HCT116 (cell line): ENCODE data around the gene PTPRA. TPM values are rescaled to one million over a fixed set of nuclear protein-coding genes. Genes with fewer than 3 reads are reported as not detected.

ENCODE experiments used
- ATAC-seq: fragments of 200-7000 bp; cut with Tn5 transposase; 2 replicates; pipeline ENCODE4 v1.9.1; 2020; ENCODE audit warnings: mild to moderate bottlenecking, moderate library complexity
- BruUV-seq: library from RNA; stranded (reverse); fragments of 400-500 nt; replicated peaks from 2 replicates; lab custom pipeline; 2021; lab: Mats Ljungman, UMichigan
- CTCF ChIA-PET: fragments of 300-600 bp; sonication (Branson Sonifier 250); formaldehyde crosslinking; loops from one replicate; lab custom pipeline; 2021; ENCODE audit warnings: antibody characterized with exemption; lab: Charles Lee
- POLR2A ChIA-PET: fragments of 300-600, 350-600 bp; sonication (Branson Sonifier 250); formaldehyde crosslinking; loops from one replicate; lab custom pipeline; 2021; ENCODE audit warnings: antibody characterized with exemption; lab: Charles Lee
- RAD21 ChIA-PET, 2 experiments: fragments of 300-600 bp; sonication (Branson Sonifier 250); formaldehyde crosslinking; loops; one replicate each; lab custom pipeline; 2023; ENCODE audit warnings: low total read pairs in 2 of 2; ENCODE audit not compliant: uncharacterized antibody in 2 of 2, unreplicated experiment in 2 of 2, low non-redundant PET in 1 of 2; lab: Charles Lee
- DNase-seq: peaks from one replicate; pipeline ENCODE4 v3.0.0-alpha.2; 2010; ENCODE audit warnings: low read depth, low spot score
- H2AFZ ChIP-seq: fragments of 200-600 bp; shearing (Covaris generic), sonication (generic); 2 replicates; pipeline ENCODE4 v1.6.1; 2017; ENCODE audit warnings: low read depth, mixed run types, mixed read lengths, antibody characterized with exemption, low read length; ENCODE audit not compliant: poor library complexity, severe bottlenecking
- H3K27ac ChIP-seq: 2 replicates; pipeline ENCODE4 v1.5.1; 2012; ENCODE audit warnings: low read depth, low read length
- H3K27me3 ChIP-seq: fragments of 200-600 bp; sonication (generic); 2 replicates; pipeline ENCODE4 v1.6.1; 2016; ENCODE audit warnings: mixed run types, low read length, mixed read lengths; ENCODE audit not compliant: insufficient read depth
- H3K36me3 ChIP-seq, 2 experiments: fragments of 200-500 bp in 1 of 2; fragments of 200-600 bp in 1 of 2; sonication (Bioruptor generic) in 1 of 2; sonication (generic) in 1 of 2; 2 replicates each; pipeline versions ENCODE4 v1.5.1 to v1.6.1; 2014 to 2016; ENCODE audit warnings: low read length in 2 of 2, inconsistent platforms in 1 of 2, mixed read lengths in 1 of 2, mixed run types in 1 of 2; ENCODE audit not compliant: insufficient read depth in 2 of 2, control insufficient read depth in 1 of 2
- H3K4me1 ChIP-seq, 2 experiments: fragments of 200-600 bp in 1 of 2; sonication (generic) in 1 of 2; 2 replicates each; pipeline versions ENCODE4 v1.5.1 to v1.6.1; 2012 to 2017; ENCODE audit warnings: low read length in 2 of 2, inconsistent platforms in 1 of 2, mild to moderate bottlenecking in 1 of 2, mixed read lengths in 1 of 2, mixed run types in 1 of 2, moderate library complexity in 1 of 2; ENCODE audit not compliant: insufficient read depth in 2 of 2, control insufficient read depth in 1 of 2
- H3K4me2 ChIP-seq: fragments of 200-600 bp; sonication (generic); 2 replicates; pipeline ENCODE4 v1.6.1; 2017; ENCODE audit warnings: mixed run types, low read length, mixed read lengths
- H3K4me3 ChIP-seq, 2 experiments: fragments of 200-600 bp in 1 of 2; sonication (generic) in 1 of 2; replicated peaks in 1 of 2; 2 replicates each; pipeline ENCODE4 v1.5.1; 2011 to 2016; ENCODE audit warnings: low read length in 2 of 2, control low read depth in 1 of 2, low read depth in 1 of 2, mild to moderate bottlenecking in 1 of 2, mixed read lengths in 1 of 2, mixed run types in 1 of 2
- H3K79me2 ChIP-seq: fragments of 200-600 bp; sonication (generic); 2 replicates; pipeline ENCODE4 v1.6.1; 2017; ENCODE audit warnings: mild to moderate bottlenecking, mixed run types, low read length, moderate library complexity, mixed read lengths; ENCODE audit not compliant: insufficient read depth
- H3K9ac ChIP-seq: fragments of 200-600 bp; sonication (generic); 2 replicates; pipeline ENCODE4 v1.6.1; 2016; ENCODE audit warnings: low read length, mixed read lengths
- H3K9me2 ChIP-seq: fragments of 200-600 bp; sonication (generic), shearing (Covaris generic); 2 replicates; pipeline ENCODE4 v1.6.1; 2017; ENCODE audit warnings: mixed run types, mild to moderate bottlenecking, moderate library complexity; ENCODE audit not compliant: insufficient read depth
- H3K9me3 ChIP-seq, 2 experiments: fragments of 200-500 bp in 1 of 2; fragments of 200-600 bp in 1 of 2; sonication (Bioruptor generic) in 1 of 2; sonication (generic) in 1 of 2; 2 replicates each; pipeline ENCODE4 v1.6.1; 2014 to 2017; ENCODE audit warnings: low read length in 2 of 2, mixed read lengths in 2 of 2, inconsistent platforms in 1 of 2, low read depth in 1 of 2, mild to moderate bottlenecking in 1 of 2, mixed run types in 1 of 2, moderate library complexity in 1 of 2; ENCODE audit not compliant: control insufficient read depth in 1 of 2, insufficient read depth in 1 of 2
- H4K20me1 ChIP-seq: fragments of 200-600 bp; sonication (generic), shearing (Covaris generic); 2 replicates; pipeline ENCODE4 v1.6.1; 2017; ENCODE audit warnings: mixed run types, mild to moderate bottlenecking, moderate library complexity; ENCODE audit not compliant: insufficient read depth
- CEBPB ChIP-seq: IDR thresholded peaks from 2 replicates; pipeline ENCODE4 v1.6.1; 2012; ENCODE audit warnings: low read depth
- POLR2A ChIP-seq: IDR thresholded peaks from 2 replicates; pipeline ENCODE4 v1.7.0; 2011; ENCODE audit warnings: borderline replicate concordance; ENCODE audit not compliant: insufficient read depth, insufficient read length; ENCODE audit errors: extremely low read depth
- POLR2AphosphoS5 ChIP-seq: IDR thresholded peaks from 2 replicates; pipeline ENCODE4 v1.6.1; 2011; ENCODE audit warnings: mild to moderate bottlenecking, low read depth, low read length, moderate library complexity
- SIN3A ChIP-seq: IDR thresholded peaks from 2 replicates; pipeline ENCODE4 v1.6.1; 2012; ENCODE audit warnings: low read depth
- SP1 ChIP-seq: IDR thresholded peaks from 2 replicates; pipeline ENCODE4 v1.6.1; 2012; ENCODE audit warnings: low read depth
- ZFX ChIP-seq: fragments of 450-650 bp; IDR thresholded peaks from 2 replicates; pipeline ENCODE4 v1.6.1; 2017
- intact Hi-C: fragments of 100-400 bp; cut with micrococcal nuclease; formaldehyde crosslinking; loops from 2 replicates; pipeline ENCODE4 v1.10.0; 2022
- total RNA-seq: library from RNA; stranded (reverse); gene quantifications from one replicate; pipeline ENCODE4 v1.2.1, GENCODE V29; 2021; ENCODE audit not compliant: unreplicated experiment
- TF ChIP-seq, protein P1 (sequence below), 3 experiments: fragments of 200-600 bp in 1 of 3; sonication (generic) in 1 of 3; IDR thresholded peaks in 2 of 3; conservative IDR thresholded peaks in 1 of 3; 2 replicates each; pipeline ENCODE4 v1.5.1; 2012 to 2017; ENCODE audit warnings: low read depth in 2 of 3, low read length in 2 of 3, antibody characterized with exemption in 1 of 3, borderline replicate concordance in 1 of 3, control low read depth in 1 of 3, mild to moderate bottlenecking in 1 of 3, mixed read lengths in 1 of 3, mixed run types in 1 of 3, moderate library complexity in 1 of 3; ENCODE audit not compliant: insufficient read depth in 1 of 3
- TF ChIP-seq, protein P2 (sequence below): IDR thresholded peaks from 2 replicates; pipeline ENCODE4 v1.6.1; 2012; ENCODE audit warnings: low read depth

PTPRA gene
- total RNA-seq, 1 experiment from 2014 or later = 44.6 TPM

GRCh38 chr20:2871661-2872458 lies 1.4 kb upstream of the PTPRA start:
- Histone ChIP-seq H3K4me2 (peak overlapping the region; percentile 77), H3K27me3 (no peaks in the 10 kb centered on the region), H3K36me3 (no peaks in the 10 kb centered on the region), H3K4me3 (no peak overlapping the region), H3K4me1 (peaks cover 21 to 50% of the 10 kb centered on the region in 2 experiments), H3K79me2 (peaks cover 33% of the 10 kb centered on the region), H3K9me2 (no peaks in the 10 kb centered on the region), H4K20me1 (0 out of 2 replicates have a peak, but pooled peaks cover under 1% of the 10 kb centered on the region), H2AFZ (no peak overlapping the region), H3K9ac (no peak overlapping the region), H3K9me3 (no peaks in the 10 kb centered on the region), H3K27ac (no peak overlapping the region)
- ChIA-PET POLR2A (no interaction called here), RAD21 (no interaction called here), CTCF (no interaction called here)
- no TSS peak for BruUV-seq
- DNase-seq (no peak), ATAC-seq (no peak)
- TF ChIP-seq ZFX (no peak), POLR2AphosphoS5 (no peak), SIN3A (no peak), CEBPB (no peak), POLR2A (no peak), SP1 (no peak)
- TF ChIP-seq, protein P1, sequence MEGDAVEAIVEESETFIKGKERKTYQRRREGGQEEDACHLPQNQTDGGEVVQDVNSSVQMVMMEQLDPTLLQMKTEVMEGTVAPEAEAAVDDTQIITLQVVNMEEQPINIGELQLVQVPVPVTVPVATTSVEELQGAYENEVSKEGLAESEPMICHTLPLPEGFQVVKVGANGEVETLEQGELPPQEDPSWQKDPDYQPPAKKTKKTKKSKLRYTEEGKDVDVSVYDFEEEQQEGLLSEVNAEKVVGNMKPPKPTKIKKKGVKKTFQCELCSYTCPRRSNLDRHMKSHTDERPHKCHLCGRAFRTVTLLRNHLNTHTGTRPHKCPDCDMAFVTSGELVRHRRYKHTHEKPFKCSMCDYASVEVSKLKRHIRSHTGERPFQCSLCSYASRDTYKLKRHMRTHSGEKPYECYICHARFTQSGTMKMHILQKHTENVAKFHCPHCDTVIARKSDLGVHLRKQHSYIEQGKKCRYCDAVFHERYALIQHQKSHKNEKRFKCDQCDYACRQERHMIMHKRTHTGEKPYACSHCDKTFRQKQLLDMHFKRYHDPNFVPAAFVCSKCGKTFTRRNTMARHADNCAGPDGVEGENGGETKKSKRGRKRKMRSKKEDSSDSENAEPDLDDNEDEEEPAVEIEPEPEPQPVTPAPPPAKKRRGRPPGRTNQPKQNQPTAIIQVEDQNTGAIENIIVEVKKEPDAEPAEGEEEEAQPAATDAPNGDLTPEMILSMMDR (IDR thresholded peaks at IDR 0.05 in 2 of 3, conservative IDR thresholded peaks at IDR 0.05 in 1 of 3; ENCODE audit: borderline replicate concordance in 1 of 3, insufficient read depth in 1 of 3, low read depth in 2 of 3, low read length in 2 of 3) = no peak
- TF ChIP-seq, protein P2, sequence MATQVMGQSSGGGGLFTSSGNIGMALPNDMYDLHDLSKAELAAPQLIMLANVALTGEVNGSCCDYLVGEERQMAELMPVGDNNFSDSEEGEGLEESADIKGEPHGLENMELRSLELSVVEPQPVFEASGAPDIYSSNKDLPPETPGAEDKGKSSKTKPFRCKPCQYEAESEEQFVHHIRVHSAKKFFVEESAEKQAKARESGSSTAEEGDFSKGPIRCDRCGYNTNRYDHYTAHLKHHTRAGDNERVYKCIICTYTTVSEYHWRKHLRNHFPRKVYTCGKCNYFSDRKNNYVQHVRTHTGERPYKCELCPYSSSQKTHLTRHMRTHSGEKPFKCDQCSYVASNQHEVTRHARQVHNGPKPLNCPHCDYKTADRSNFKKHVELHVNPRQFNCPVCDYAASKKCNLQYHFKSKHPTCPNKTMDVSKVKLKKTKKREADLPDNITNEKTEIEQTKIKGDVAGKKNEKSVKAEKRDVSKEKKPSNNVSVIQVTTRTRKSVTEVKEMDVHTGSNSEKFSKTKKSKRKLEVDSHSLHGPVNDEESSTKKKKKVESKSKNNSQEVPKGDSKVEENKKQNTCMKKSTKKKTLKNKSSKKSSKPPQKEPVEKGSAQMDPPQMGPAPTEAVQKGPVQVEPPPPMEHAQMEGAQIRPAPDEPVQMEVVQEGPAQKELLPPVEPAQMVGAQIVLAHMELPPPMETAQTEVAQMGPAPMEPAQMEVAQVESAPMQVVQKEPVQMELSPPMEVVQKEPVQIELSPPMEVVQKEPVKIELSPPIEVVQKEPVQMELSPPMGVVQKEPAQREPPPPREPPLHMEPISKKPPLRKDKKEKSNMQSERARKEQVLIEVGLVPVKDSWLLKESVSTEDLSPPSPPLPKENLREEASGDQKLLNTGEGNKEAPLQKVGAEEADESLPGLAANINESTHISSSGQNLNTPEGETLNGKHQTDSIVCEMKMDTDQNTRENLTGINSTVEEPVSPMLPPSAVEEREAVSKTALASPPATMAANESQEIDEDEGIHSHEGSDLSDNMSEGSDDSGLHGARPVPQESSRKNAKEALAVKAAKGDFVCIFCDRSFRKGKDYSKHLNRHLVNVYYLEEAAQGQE = no peak
- intact Hi-C loops = no loop called here
